OCI-LY1 (cell line): ENCODE data around the gene SMYD1.

ENCODE experiments used
- H2AFZ ChIP-seq: fragments of 200-600 bp; sonication (generic), shearing (Covaris generic); 2 replicates; pipeline ENCODE4 v1.6.0; 2014; ENCODE audit warnings: antibody characterized with exemption, mild to moderate bottlenecking, low read length
- H3F3A ChIP-seq: fragments of 200-600 bp; sonication (generic), shearing (Covaris generic); 2 replicates; pipeline ENCODE4 v1.6.0; 2014; ENCODE audit warnings: mild to moderate bottlenecking, antibody characterized with exemption, low read length, moderate library complexity; ENCODE audit not compliant: insufficient read depth
- H3K27ac ChIP-seq: fragments of 200-600 bp; sonication (generic); 2 replicates; pipeline ENCODE4 v1.5.1; 2014; ENCODE audit warnings: low read length, mixed run types, mild to moderate bottlenecking, low read depth; ENCODE audit not compliant: poor library complexity, severe bottlenecking
- H3K27me3 ChIP-seq: fragments of 200-600 bp; sonication (generic); 2 replicates; pipeline ENCODE4 v1.6.0; 2014; ENCODE audit warnings: antibody characterized with exemption, mild to moderate bottlenecking, low read length, moderate library complexity; ENCODE audit not compliant: insufficient read depth
- H3K36me3 ChIP-seq: fragments of 200-600 bp; sonication (generic); 2 replicates; pipeline ENCODE4 v1.6.1; 2014; ENCODE audit warnings: mild to moderate bottlenecking, antibody characterized with exemption, low read length, moderate library complexity, mixed read lengths; ENCODE audit not compliant: insufficient read depth
- H3K4me1 ChIP-seq: fragments of 200-600 bp; sonication (generic); 2 replicates; pipeline ENCODE4 v1.5.1; 2014; ENCODE audit warnings: mild to moderate bottlenecking, low read length, moderate library complexity; ENCODE audit not compliant: insufficient read depth, severe bottlenecking
- H3K4me2 ChIP-seq: fragments of 200-600 bp; sonication (generic), shearing (Covaris generic); 2 replicates; pipeline ENCODE4 v1.6.1; 2014; ENCODE audit warnings: low read length
- H3K4me3 ChIP-seq: fragments of 200-600 bp; sonication (generic); 2 replicates; pipeline ENCODE4 v1.5.1; 2014; ENCODE audit warnings: low read length, low read depth, mild to moderate bottlenecking, mixed read lengths; ENCODE audit not compliant: poor library complexity, severe bottlenecking
- H3K79me2 ChIP-seq: fragments of 200-600 bp; shearing (Covaris generic); 2 replicates; pipeline ENCODE4 v1.6.1; 2016; ENCODE audit warnings: mixed run types, low read length, mixed read lengths; ENCODE audit not compliant: insufficient read depth
- H3K9ac ChIP-seq: fragments of 200-600 bp; sonication (generic), shearing (Covaris generic); 2 replicates; pipeline ENCODE4 v1.6.1; 2014; ENCODE audit warnings: mild to moderate bottlenecking, low read length, mixed read lengths
- H3K9me2 ChIP-seq: fragments of 200-600 bp; sonication (generic), shearing (Covaris generic); 2 replicates; pipeline ENCODE4 v1.6.1; 2014; ENCODE audit warnings: low read depth, mild to moderate bottlenecking, low read length, mixed read lengths
- H3K9me3 ChIP-seq: fragments of 200-600 bp; shearing (Covaris generic); 2 replicates; pipeline ENCODE4 v1.6.1; 2014; ENCODE audit warnings: low read length, mixed read lengths
- H4K20me1 ChIP-seq: fragments of 200-600 bp; sonication (generic), shearing (Covaris generic); 2 replicates; pipeline ENCODE4 v1.6.0; 2016; ENCODE audit warnings: mild to moderate bottlenecking, low read length; ENCODE audit not compliant: insufficient read depth
- EZH2 ChIP-seq: fragments of 200-600 bp; sonication (generic), shearing (Covaris generic); IDR thresholded peaks from 2 replicates; pipeline ENCODE4 v1.8.0; 2017; ENCODE audit warnings: borderline replicate concordance, mixed run types, mild to moderate bottlenecking, antibody characterized with exemption, low read length, moderate library complexity, mixed read lengths
- TF ChIP-seq, protein P1 (sequence below): fragments of 200-600 bp; sonication (generic), shearing (Covaris generic); IDR thresholded peaks from 2 replicates; pipeline ENCODE4 v1.5.1; 2017; ENCODE audit warnings: mild to moderate bottlenecking, antibody characterized with exemption, low read length, moderate library complexity, mixed read lengths

Gene SMYD1

DNA sequence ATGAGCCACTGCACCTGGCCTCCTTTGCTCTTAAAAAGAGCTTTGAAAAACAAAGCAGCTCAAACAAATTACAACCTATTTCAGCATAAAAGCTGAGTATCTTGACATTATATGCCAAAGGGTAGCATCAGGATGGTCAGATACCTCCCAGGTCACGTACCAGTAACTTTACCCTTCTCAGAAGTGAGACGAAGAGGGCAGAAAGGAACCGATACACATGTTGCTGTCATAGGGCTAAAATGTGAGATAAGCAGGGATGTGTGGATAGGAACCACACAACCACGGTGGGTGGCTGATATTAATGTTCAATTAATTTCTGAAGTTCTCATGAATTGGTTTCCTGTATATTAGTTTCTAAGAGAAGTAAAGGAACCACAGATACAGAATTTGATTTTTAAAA lies 38.7 kb upstream of the SMYD1 start:
- Histone ChIP-seq H3K4me1 (no peaks in the 10 kb centered on the region), H4K20me1 (no peaks in the 10 kb centered on the region), H3K4me3 (no peak overlapping the region), H3K4me2 (no peak overlapping the region), H3F3A (no peaks in the 10 kb centered on the region; the same call in 1 of the 2 replicates), H3K27ac (no peak overlapping the region), H3K9me3 (no peaks in the 10 kb centered on the region), H3K36me3 (peaks cover 49% of the 10 kb centered on the region), H3K9ac (no peak overlapping the region), H2AFZ (no peak overlapping the region), H3K79me2 (no peaks in the 10 kb centered on the region), H3K9me2 (no peaks in the 10 kb centered on the region), H3K27me3 (no peaks in the 10 kb centered on the region)
- TF ChIP-seq, protein P1, sequence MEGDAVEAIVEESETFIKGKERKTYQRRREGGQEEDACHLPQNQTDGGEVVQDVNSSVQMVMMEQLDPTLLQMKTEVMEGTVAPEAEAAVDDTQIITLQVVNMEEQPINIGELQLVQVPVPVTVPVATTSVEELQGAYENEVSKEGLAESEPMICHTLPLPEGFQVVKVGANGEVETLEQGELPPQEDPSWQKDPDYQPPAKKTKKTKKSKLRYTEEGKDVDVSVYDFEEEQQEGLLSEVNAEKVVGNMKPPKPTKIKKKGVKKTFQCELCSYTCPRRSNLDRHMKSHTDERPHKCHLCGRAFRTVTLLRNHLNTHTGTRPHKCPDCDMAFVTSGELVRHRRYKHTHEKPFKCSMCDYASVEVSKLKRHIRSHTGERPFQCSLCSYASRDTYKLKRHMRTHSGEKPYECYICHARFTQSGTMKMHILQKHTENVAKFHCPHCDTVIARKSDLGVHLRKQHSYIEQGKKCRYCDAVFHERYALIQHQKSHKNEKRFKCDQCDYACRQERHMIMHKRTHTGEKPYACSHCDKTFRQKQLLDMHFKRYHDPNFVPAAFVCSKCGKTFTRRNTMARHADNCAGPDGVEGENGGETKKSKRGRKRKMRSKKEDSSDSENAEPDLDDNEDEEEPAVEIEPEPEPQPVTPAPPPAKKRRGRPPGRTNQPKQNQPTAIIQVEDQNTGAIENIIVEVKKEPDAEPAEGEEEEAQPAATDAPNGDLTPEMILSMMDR: no peak
- TF ChIP-seq EZH2: no peak

DNA sequence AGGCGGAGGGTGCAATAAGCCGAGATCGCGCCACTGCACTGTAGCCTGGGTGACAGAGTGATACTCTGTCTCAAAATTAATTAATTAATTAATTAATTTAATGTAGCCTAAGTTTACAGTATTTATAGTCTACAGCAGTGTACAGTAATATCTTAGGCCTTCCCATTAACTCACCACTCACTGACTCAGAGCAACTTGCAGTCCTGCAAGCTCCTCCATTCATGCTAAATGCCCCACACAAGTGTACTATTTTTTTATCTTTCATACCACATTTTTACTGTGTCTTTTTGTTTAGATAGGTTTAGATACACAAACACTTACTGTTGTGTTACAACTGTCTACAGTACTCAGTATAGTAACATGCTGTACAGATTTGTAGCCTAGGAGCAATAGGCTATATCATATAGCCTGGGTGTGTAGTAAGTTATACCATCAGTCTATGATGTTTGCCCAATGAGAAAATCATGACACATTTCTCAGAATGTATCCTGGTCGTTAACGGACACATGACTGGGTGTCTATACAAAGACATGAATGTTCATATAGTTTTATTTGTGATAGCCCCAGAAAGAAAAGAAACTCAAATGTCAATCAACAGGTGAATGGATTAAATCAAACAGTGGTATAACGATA lies 35.4 kb upstream of the SMYD1 start:
- Histone ChIP-seq H2AFZ (no peak overlapping the region), H3K9me2 (no peaks in the 10 kb centered on the region), H4K20me1 (no peaks in the 10 kb centered on the region), H3K4me3 (no peak overlapping the region), H3K4me2 (no peak overlapping the region), H3K4me1 (no peaks in the 10 kb centered on the region), H3K36me3 (peaks cover 75% of the 10 kb centered on the region), H3F3A (no peaks in the 10 kb centered on the region; the same call in 1 of the 2 replicates), H3K9ac (no peak overlapping the region), H3K9me3 (peaks cover 4% of the 10 kb centered on the region), H3K27me3 (no peaks in the 10 kb centered on the region), H3K79me2 (no peaks in the 10 kb centered on the region), H3K27ac (no peak overlapping the region)
- TF ChIP-seq EZH2: no peak
- TF ChIP-seq, protein P1: no peak

DNA sequence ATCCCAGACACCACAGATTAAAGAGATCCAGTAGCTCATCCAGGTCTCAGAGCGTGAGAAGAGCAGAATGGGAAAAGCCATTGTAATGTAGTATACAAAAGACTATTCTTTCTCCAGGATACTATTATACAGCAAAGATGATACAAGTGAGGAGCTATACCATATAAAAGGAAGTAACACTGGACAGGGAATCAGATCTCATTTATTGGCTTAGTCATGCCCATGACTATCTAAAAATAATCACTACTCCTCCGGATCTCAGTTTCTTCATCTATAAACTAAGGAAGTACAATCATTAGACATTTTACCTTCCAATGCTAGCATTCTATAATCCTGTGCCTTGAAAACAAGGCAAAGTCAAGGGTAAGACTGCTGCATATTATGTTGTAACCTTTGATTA lies 31.4 kb upstream of the SMYD1 start:
- Histone ChIP-seq H3K27ac (no peak overlapping the region), H3K79me2 (no peaks in the 10 kb centered on the region)

DNA sequence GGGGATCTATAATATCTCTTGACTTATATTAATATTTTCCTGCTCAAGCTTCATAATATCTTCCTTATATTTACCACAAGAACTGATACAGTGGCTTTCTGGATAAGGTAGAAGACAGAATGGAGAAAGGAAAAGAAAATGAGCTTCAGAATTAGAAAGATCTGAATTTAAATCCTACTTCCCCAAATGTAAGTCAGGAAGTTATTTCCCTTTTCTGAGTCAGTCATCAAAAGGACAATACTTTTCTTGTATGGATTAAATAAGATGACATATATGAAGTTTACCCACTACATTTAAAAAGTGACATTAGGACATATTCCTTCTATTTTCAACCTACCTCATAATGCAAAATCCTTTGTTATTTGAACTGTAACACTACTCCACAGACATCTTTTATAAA lies 31.0 kb upstream of the SMYD1 start:
- H3F3A ChIP-seq: no peaks in the 10 kb centered on the region
- no peak overlapping the region for H3K27ac ChIP-seq
- H3K9me3 ChIP-seq: peaks cover 7% of the 10 kb centered on the region
- no peak overlapping the region for H2AFZ ChIP-seq
- H4K20me1 ChIP-seq: no peaks in the 10 kb centered on the region
- no peak overlapping the region for H3K4me2 ChIP-seq
- TF ChIP-seq, protein P1: no peak
- TF ChIP-seq EZH2: no peak
- no peaks in the 10 kb centered on the region for H3K9me2 ChIP-seq
- no peaks in the 10 kb centered on the region for H3K79me2 ChIP-seq
- no peaks in the 10 kb centered on the region for H3K27me3 ChIP-seq
- peaks cover 65% of the 10 kb centered on the region for H3K36me3 ChIP-seq
- no peak overlapping the region for H3K4me3 ChIP-seq
- no peaks in the 10 kb centered on the region for H3K4me1 ChIP-seq
- no peak overlapping the region for H3K9ac ChIP-seq

More for the DNA sequence above, 31.4 kb upstream of the SMYD1 start:
- no peak overlapping the region for H3K4me3 ChIP-seq
- peaks cover 65% of the 10 kb centered on the region for H3K36me3 ChIP-seq
- no peaks in the 10 kb centered on the region for H3F3A ChIP-seq
- no peak overlapping the region for H3K4me2 ChIP-seq
- peaks cover 7% of the 10 kb centered on the region for H3K9me3 ChIP-seq
- H4K20me1 ChIP-seq: no peaks in the 10 kb centered on the region
- H3K4me1 ChIP-seq: no peaks in the 10 kb centered on the region
- H3K9me2 ChIP-seq: no peaks in the 10 kb centered on the region
- H3K27me3 ChIP-seq: no peaks in the 10 kb centered on the region
- no peak for TF ChIP-seq EZH2
- H3K9ac ChIP-seq: no peak overlapping the region
- no peak overlapping the region for H2AFZ ChIP-seq
